Natural killer cell (primary cell): ENCODE data around the gene PEBP1. TPM values are rescaled to one million over a fixed set of nuclear protein-coding genes. Genes with fewer than 3 reads are reported as not detected.

Experiments used
- ATAC-seq, 3 donors: fragments of 150-1000 bp in 2 of 3; fragments of 200-7000 bp in 1 of 3; cut with Tn5 transposase; 1 replicate in 1 of 3; 2 replicates in 2 of 3; pipeline ENCODE4 v1.10.0; 2021; ENCODE audit warnings: mild to moderate bottlenecking in 2 of 3, moderate library complexity in 2 of 3
- DNase-seq, 2 donors: peaks; one replicate each; pipeline versions ENCODE4 v3.0.0 to v3.0.0-alpha.2; 2013 to 2021; ENCODE audit warnings: mixed read lengths in 1 of 2
- H3K27ac ChIP-seq: one replicate; pipeline ENCODE4 v1.5.1; 2013; ENCODE audit warnings: mild to moderate bottlenecking, low read length
- H3K27me3 ChIP-seq: one replicate; pipeline ENCODE4 v1.6.1; 2013; ENCODE audit warnings: low read length; ENCODE audit not compliant: control insufficient read depth, insufficient read depth
- H3K36me3 ChIP-seq: one replicate; pipeline ENCODE4 v1.6.1; 2013; ENCODE audit warnings: low read length; ENCODE audit not compliant: control insufficient read depth, insufficient read depth
- H3K4me1 ChIP-seq: one replicate; pipeline ENCODE4 v1.6.1; 2013; ENCODE audit warnings: low read length; ENCODE audit not compliant: control insufficient read depth, insufficient read depth
- H3K4me3 ChIP-seq: one replicate; pipeline ENCODE4 v1.5.1; 2013; ENCODE audit warnings: low read length
- H3K9me3 ChIP-seq: one replicate; pipeline ENCODE4 v1.6.1; 2013; ENCODE audit warnings: low read length; ENCODE audit not compliant: control insufficient read depth, insufficient read depth
- H3K27ac Mint-ChIP-seq, 2 donors: one replicate each; pipeline ENCODE4 v1.8.0; 2022; ENCODE audit warnings: mild to moderate bottlenecking in 2 of 2, mixed read lengths in 2 of 2, moderate library complexity in 1 of 2
- H3K27me3 Mint-ChIP-seq, 2 donors: one replicate each; pipeline ENCODE4 v1.8.0; 2022; ENCODE audit warnings: low read depth in 2 of 2, mixed read lengths in 2 of 2
- H3K36me3 Mint-ChIP-seq: one replicate; pipeline ENCODE4 v1.8.0; 2022; ENCODE audit warnings: mixed read lengths
- H3K4me1 Mint-ChIP-seq, 2 donors: one replicate each; pipeline ENCODE4 v1.8.0; 2022; ENCODE audit warnings: mixed read lengths in 2 of 2
- H3K4me3 Mint-ChIP-seq: one replicate; pipeline ENCODE4 v1.8.0; 2022; ENCODE audit warnings: mild to moderate bottlenecking, moderate library complexity, mixed read lengths
- H3K9me3 Mint-ChIP-seq, 2 donors: one replicate each; pipeline ENCODE4 v1.8.0; 2022; ENCODE audit warnings: mixed read lengths in 2 of 2
- WGBS: methylation state at CpG from one replicate; pipeline ENCODE4 v1.1.7; 2013; ENCODE audit warnings: missing lambda C conversion rate; ENCODE audit not compliant: insufficient coverage; 5-methylcytosine and 5-hydroxymethylcytosine counted together
- intact Hi-C: fragments of 100-400 bp; cut with micrococcal nuclease; formaldehyde crosslinking; loops from one replicate; pipeline ENCODE4 v1.14.2; 2022
- total RNA-seq, 4 donors: library from RNA; stranded (reverse); fragments of 120-200 nt in 1 of 4; gene quantifications; one replicate each; pipeline versions ENCODE4 v1.2.3 to v1.2.4, GENCODE V29; 2013 to 2022
- TF ChIP-seq, protein P1 (sequence below): fragments of 200-600 bp; IDR thresholded peaks from one replicate; pipeline ENCODE4 v1.8.0; 2022; ENCODE audit warnings: antibody characterized with exemption

Gene PEBP1
- total RNA-seq, 3 donors from 2014 or later (not counting 1 experiment from before 2014, with no cell fraction given), result 38.0 to 54.0 (median 41.4) TPM

DNA sequence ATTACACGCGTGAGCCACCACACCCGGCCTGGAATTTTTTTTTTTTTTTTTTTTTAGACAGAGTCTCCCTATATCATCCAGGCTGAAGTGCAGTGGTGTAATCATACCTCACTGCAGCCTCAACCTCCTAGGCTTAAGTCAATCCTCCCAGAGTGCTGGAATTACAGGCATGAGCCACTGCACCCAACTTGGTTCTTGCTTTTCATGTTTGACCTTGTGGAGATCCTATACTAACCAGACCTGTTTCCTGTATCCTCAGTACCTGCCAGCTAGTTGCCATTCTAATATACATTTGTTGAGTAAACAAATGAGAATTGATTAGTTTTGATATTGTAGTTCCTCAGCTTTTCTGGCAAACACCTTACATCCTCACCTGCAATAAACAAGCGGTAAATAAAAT lies 28.9 kb upstream of the PEBP1 start:
- H3K9me3 Mint-ChIP-seq, result no peaks in the 10 kb centered on the region
- Histone ChIP-seq H3K27me3 (peaks cover 13% of the 10 kb centered on the region), H3K9me3 (no peaks in the 10 kb centered on the region), H3K4me1 (peaks cover 14% of the 10 kb centered on the region), H3K4me3 (no peak overlapping the region), H3K36me3 (no peaks in the 10 kb centered on the region), H3K27ac (no peak overlapping the region)
- DNase-seq, result no peak
- WGBS, result 91% methylated on average over 4 of the region's 4 CpGs
- no peak overlapping the region for H3K27ac Mint-ChIP-seq
- peaks cover 12 to 15% of the 10 kb centered on the region in 2 donors for H3K27me3 Mint-ChIP-seq
- ATAC-seq, result no peak
- H3K36me3 Mint-ChIP-seq, result no peaks in the 10 kb centered on the region
- TF ChIP-seq, protein P1, sequence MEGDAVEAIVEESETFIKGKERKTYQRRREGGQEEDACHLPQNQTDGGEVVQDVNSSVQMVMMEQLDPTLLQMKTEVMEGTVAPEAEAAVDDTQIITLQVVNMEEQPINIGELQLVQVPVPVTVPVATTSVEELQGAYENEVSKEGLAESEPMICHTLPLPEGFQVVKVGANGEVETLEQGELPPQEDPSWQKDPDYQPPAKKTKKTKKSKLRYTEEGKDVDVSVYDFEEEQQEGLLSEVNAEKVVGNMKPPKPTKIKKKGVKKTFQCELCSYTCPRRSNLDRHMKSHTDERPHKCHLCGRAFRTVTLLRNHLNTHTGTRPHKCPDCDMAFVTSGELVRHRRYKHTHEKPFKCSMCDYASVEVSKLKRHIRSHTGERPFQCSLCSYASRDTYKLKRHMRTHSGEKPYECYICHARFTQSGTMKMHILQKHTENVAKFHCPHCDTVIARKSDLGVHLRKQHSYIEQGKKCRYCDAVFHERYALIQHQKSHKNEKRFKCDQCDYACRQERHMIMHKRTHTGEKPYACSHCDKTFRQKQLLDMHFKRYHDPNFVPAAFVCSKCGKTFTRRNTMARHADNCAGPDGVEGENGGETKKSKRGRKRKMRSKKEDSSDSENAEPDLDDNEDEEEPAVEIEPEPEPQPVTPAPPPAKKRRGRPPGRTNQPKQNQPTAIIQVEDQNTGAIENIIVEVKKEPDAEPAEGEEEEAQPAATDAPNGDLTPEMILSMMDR, result no peak
- no peak overlapping the region for H3K4me3 Mint-ChIP-seq
- peaks cover 10 to 14% of the 10 kb centered on the region in 2 donors for H3K4me1 Mint-ChIP-seq
- intact Hi-C loops, result no loop called here

DNA sequence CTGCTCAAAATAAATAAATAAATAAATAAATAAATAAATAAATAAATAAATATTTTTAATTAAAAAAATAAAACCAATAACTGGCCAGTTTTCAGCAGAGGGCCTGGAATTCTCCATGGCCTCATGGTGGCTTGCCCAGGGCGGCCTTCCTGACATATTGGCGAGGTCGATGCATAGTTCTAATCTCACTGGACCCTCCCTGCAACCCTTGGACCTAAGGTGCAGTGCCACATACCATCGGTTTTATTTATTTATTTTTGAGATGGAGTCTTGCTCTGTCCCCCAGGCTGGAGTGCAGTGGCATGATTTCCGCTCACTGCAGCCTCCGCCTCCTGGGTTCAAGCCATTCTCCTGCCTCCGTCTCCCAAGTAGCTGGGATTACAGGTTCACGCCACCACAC lies 28.2 kb upstream of the PEBP1 start:
- Mint-ChIP-seq H3K4me1 (peaks cover 9 to 14% of the 10 kb centered on the region in 2 donors), H3K4me3 (no peak overlapping the region), H3K36me3 (no peaks in the 10 kb centered on the region), H3K27ac (no peak overlapping the region), H3K27me3 (peaks cover 5 to 14% of the 10 kb centered on the region in 2 donors), H3K9me3 (no peaks in the 10 kb centered on the region)
- Histone ChIP-seq H3K27ac (no peak overlapping the region), H3K27me3 (peaks cover 10% of the 10 kb centered on the region), H3K4me3 (no peak overlapping the region), H3K9me3 (no peaks in the 10 kb centered on the region), H3K4me1 (peaks cover 14% of the 10 kb centered on the region), H3K36me3 (no peaks in the 10 kb centered on the region)
- DNase-seq, result no peak
- intact Hi-C loops, result no loop called here
- no peak for ATAC-seq
- TF ChIP-seq, protein P1, result no peak
- 98% methylated on average over 8 of the region's 8 CpGs for WGBS

DNA sequence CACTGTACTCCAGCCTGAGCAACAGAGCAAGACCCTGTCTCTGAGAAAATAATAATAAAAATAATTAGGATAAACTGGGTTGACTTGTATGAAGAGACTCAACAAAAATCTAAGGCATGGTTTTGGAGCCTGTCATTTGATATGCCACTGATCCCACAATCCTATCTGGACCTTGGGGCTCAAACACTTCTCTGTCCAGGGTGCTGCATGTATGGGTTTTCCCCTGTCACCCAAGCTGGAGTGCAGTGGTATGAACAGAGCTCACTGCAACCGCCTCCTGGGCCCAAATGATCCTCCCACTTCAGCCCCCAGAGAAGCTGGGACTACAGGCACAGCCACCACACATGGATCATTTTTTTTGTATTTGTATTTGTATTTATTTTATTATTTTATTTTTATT lies 26.8 kb upstream of the PEBP1 start:
- Histone ChIP-seq H3K36me3 (no peaks in the 10 kb centered on the region), H3K9me3 (no peaks in the 10 kb centered on the region), H3K27me3 (peaks cover 4% of the 10 kb centered on the region), H3K4me1 (peaks cover 4% of the 10 kb centered on the region), H3K4me3 (no peak overlapping the region), H3K27ac (no peak overlapping the region)
- intact Hi-C loops, result no loop called here
- peaks cover 0 to 11% of the 10 kb centered on the region in 2 donors for H3K27me3 Mint-ChIP-seq
- TF ChIP-seq, protein P1, result no peak
- ATAC-seq (no peak), DNase-seq (no peak)
- no peaks in the 10 kb centered on the region for H3K9me3 Mint-ChIP-seq
- no CpG with 5 or more reads among the region's 1 CpG for WGBS
- H3K4me3 Mint-ChIP-seq, result no peak overlapping the region
- no peaks in the 10 kb centered on the region for H3K36me3 Mint-ChIP-seq
- peaks cover 5 to 6% of the 10 kb centered on the region in 2 donors for H3K4me1 Mint-ChIP-seq
- no peak overlapping the region for H3K27ac Mint-ChIP-seq

DNA sequence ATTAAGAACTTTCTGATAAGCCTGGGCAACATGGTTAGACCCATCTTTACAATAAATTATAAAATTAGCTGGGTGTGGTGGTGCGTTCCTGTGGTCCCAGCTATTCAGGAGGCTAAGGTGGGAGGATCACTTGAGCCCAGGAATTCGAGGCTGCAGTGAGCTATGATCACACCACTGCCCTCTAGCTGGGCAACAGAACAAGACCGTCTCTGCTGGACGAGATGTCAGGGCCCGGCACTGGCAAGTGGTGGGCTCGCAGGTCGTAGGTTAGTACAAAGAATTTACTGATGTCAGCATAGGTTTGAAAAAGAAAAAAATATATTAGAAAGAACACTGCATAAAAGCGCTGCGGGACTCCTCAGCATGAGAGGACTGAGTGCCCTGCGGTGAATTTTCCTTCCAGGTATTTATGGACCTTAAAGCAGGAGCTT lies 16.5 kb upstream of the PEBP1 start:
- TF ChIP-seq, protein P1, result no peak
- Histone ChIP-seq H3K27ac (no peak overlapping the region), H3K27me3 (no peaks in the 10 kb centered on the region), H3K4me3 (no peak overlapping the region), H3K4me1 (no peaks in the 10 kb centered on the region), H3K9me3 (no peaks in the 10 kb centered on the region), H3K36me3 (no peaks in the 10 kb centered on the region)
- WGBS, result 95% methylated on average over 10 of the region's 10 CpGs
- Mint-ChIP-seq H3K9me3 (no peaks in the 10 kb centered on the region), H3K4me1 (peaks cover 9 to 11% of the 10 kb centered on the region in 2 donors), H3K27ac (no peak overlapping the region), H3K27me3 (no peaks in the 10 kb centered on the region), H3K36me3 (no peaks in the 10 kb centered on the region), H3K4me3 (no peak overlapping the region)
- intact Hi-C loops, result no loop called here
- DNase-seq (no peak), ATAC-seq (no peak)
